Heart left ventricle (tissue), 16 donors: ENCODE results near the gene NBL1. TPM values are rescaled to one million over a fixed set of nuclear protein-coding genes. Genes with fewer than 3 reads are reported as not detected.

Experiments used
- ATAC-seq, 4 donors: fragments of 200-7000 bp; cut with Tn5 transposase; one replicate each; pipeline ENCODE4 v1.9.1; 2020 to 2022; ENCODE audit warnings: moderate library complexity in 4 of 4, mild to moderate bottlenecking in 3 of 4, moderate number of reproducible peaks in 1 of 4
- DNase-seq, 5 donors: peaks; one replicate each; pipeline ENCODE4 v3.0.0-alpha.2; 2020
- H3K27ac ChIP-seq, 12 donors: fragments of 200-600 bp; sonication (generic) in 4 of 12; one replicate each; pipeline versions ENCODE4 v1.5.0 to v1.8.0; 2016 to 2022; ENCODE audit warnings: mild to moderate bottlenecking in 2 of 12
- H3K27me3 ChIP-seq, 9 donors: fragments of 200-600 bp; sonication (generic) in 2 of 9; one replicate each; pipeline versions ENCODE4 v1.5.1 to v1.8.0; 2016 to 2022; ENCODE audit warnings: mild to moderate bottlenecking in 3 of 9
- H3K36me3 ChIP-seq, 9 donors: fragments of 200-600 bp; sonication (generic) in 2 of 9; one replicate each; pipeline versions ENCODE4 v1.5.0 to v1.8.0; 2018 to 2022; ENCODE audit warnings: mild to moderate bottlenecking in 2 of 9
- H3K4me1 ChIP-seq, 12 donors: fragments of 200-600 bp; sonication (generic) in 4 of 12; one replicate each; pipeline versions ENCODE4 v1.5.0 to v1.8.0; 2016 to 2022; ENCODE audit warnings: mild to moderate bottlenecking in 3 of 12
- H3K4me3 ChIP-seq, 12 donors: fragments of 200-600 bp; sonication (generic) in 4 of 12; one replicate each; pipeline versions ENCODE4 v1.5.0 to v1.8.0; 2017 to 2022; ENCODE audit warnings: mild to moderate bottlenecking in 9 of 12, moderate library complexity in 4 of 12
- H3K9me3 ChIP-seq, 12 donors: fragments of 200-600 bp; sonication (generic) in 4 of 12; one replicate each; pipeline versions ENCODE4 v1.5.0 to v1.8.0; 2016 to 2022; ENCODE audit warnings: mild to moderate bottlenecking in 1 of 12
- POLR2A ChIP-seq, 2 donors: fragments of 450-650 bp; IDR thresholded peaks; one replicate each; pipeline ENCODE4 v1.6.1; 2017; ENCODE audit warnings: antibody characterized with exemption in 2 of 2, mild to moderate bottlenecking in 2 of 2, moderate library complexity in 2 of 2
- WGBS, 4 donors: extraction: QIAGEN DNeasy Blood & Tissue Kit in 2 of 4; methylation state at CpG; one replicate each; pipeline versions ENCODE4 v1.1.5 to v1.1.7; 2013 to 2018; 5-methylcytosine and 5-hydroxymethylcytosine counted together
- intact Hi-C, 10 donors: fragments of 100-400 bp; cut with DNase I; formaldehyde crosslinking; loops; one replicate each; pipeline versions ENCODE4 v1.11.1 to v1.14.2; 2022
- polyA plus RNA-seq, 2 donors: library from polyadenylated mRNA; stranded (reverse); fragments of 200-250 nt; gene quantifications; one replicate each; pipeline ENCODE4 v1.2.3, GENCODE V29; 2013
- total RNA-seq, 9 donors: library from RNA; depleted of rRNA in 2 of 9; stranded (reverse); fragments of >200 nt in 2 of 9; fragmentation: NEBNext Ultra II Directional in 3 of 9; extraction: Animal tissue kit (Norgen Biotek cat#: 25700) in 3 of 9; gene quantifications; one replicate each; pipeline versions ENCODE4 v1.1.0 to v1.2.4, GENCODE V29; 2016 to 2023
- TF ChIP-seq, protein P1 (sequence below), 12 donors: fragments of 200-600 bp; sonication (generic) in 4 of 12; IDR thresholded peaks; one replicate each; pipeline versions ENCODE4 v1.5.0 to v1.8.0; 2018 to 2022; ENCODE audit warnings: antibody characterized with exemption in 12 of 12, mild to moderate bottlenecking in 5 of 12
- donor health status: ischemic (EF 13 %, LVEDD 7.1; RV severe dilation, severe dysfunction).
- donor health status: healthy with polysubstance abuse.
- donor health status: DM: no; HTN: yes; CAD: no.
- donor health status: DM: no; HTN: no; CAD: no.
- donor health status: ischemic (EF 25% LVEDD 6.9; RV normal size, moderate dysfunction).
- donor health status: ischemic (EF 25% LVEDD 5.7; RV mildly dilated, moderate dysfunction).
- donor health status: healthy.
- donor health status: DM: yes; HTN: yes; CAD: no.
- donor health status: ischemic (EF 35%, LVEDD 5.7; RV mildly dilated, moderate dysfunction).
- donor health status: nonischemic (EF 11% LVEDD 7.7; RV severe dilation, severe dysfunction).
- donor health status: DM: yes; HTN: yes; CAD: no.
- donor health status: PGD.
- donor health status: ischemic (EF 29% LVEDD 5.4; RV normal size, mild dysfunction).
- donor health status: nonischemic (EF 23%, LVEDD 6.1; RV moderate dilation, normal function).

The NBL1 gene
- total and polyA plus RNA-seq, 11 donors, result 19.3 to 61.4 (median 33.1) TPM

- Histone ChIP-seq H3K9me3 (no peaks in the 10 kb centered on the region), H3K4me3 (peak overlapping the region in 7 of 12 donors; percentile 20 to 46 (median 32)), H3K27me3 (peaks cover 22 to 65% (median 38%) of the 10 kb centered on the region in 9 donors), H3K27ac (no peak overlapping the region), H3K4me1 (peaks cover 0 to 14% (median 2%) of the 10 kb centered on the region in 12 donors), H3K36me3 (no peaks in the 10 kb centered on the region)
- intact Hi-C loops, result no loop called here
- DNase-seq (no peak), ATAC-seq (no peak)
- TF ChIP-seq, protein P1, sequence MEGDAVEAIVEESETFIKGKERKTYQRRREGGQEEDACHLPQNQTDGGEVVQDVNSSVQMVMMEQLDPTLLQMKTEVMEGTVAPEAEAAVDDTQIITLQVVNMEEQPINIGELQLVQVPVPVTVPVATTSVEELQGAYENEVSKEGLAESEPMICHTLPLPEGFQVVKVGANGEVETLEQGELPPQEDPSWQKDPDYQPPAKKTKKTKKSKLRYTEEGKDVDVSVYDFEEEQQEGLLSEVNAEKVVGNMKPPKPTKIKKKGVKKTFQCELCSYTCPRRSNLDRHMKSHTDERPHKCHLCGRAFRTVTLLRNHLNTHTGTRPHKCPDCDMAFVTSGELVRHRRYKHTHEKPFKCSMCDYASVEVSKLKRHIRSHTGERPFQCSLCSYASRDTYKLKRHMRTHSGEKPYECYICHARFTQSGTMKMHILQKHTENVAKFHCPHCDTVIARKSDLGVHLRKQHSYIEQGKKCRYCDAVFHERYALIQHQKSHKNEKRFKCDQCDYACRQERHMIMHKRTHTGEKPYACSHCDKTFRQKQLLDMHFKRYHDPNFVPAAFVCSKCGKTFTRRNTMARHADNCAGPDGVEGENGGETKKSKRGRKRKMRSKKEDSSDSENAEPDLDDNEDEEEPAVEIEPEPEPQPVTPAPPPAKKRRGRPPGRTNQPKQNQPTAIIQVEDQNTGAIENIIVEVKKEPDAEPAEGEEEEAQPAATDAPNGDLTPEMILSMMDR (IDR thresholded peaks at IDR 0.05), result no peak
- no peak for TF ChIP-seq POLR2A (IDR thresholded peaks at IDR 0.05)
- WGBS, 4 donors, result 0 to 2% (median 2%) methylated on average over 14 to 23 of the region's 23 CpGs
Observed at GRCh38 chr1:19665186-19665495, 21.0 kb downstream of the NBL1 start.

GRCh38 chr1:19665496-19666465 is 21.7 kb downstream of the NBL1 start:
- Histone ChIP-seq H3K36me3 (no peaks in the 10 kb centered on the region), H3K9me3 (no peaks in the 10 kb centered on the region), H3K27me3 (peaks cover 22 to 65% (median 38%) of the 10 kb centered on the region in 9 donors), H3K4me3 (peak overlapping the region in 2 of 12 donors; percentile 20 to 43), H3K4me1 (peaks cover 0 to 14% (median 1%) of the 10 kb centered on the region in 12 donors), H3K27ac (no peak overlapping the region)
- DNase-seq (no peak), ATAC-seq (no peak)
- intact Hi-C loops, result no loop called here
- 5 to 15% (median 12%) methylated on average over 49 to 84 of the region's 84 CpGs for WGBS, 4 donors
- TF ChIP-seq, protein P1 (IDR thresholded peaks at IDR 0.05), result no peak
- TF ChIP-seq POLR2A (IDR thresholded peaks at IDR 0.05), result no peak

- WGBS, 4 donors, result 70 to 84% (median 78%) methylated on average over 8 of the region's 8 CpGs
- DNase-seq, result no peak
- intact Hi-C loops, result no loop called here
- TF ChIP-seq, protein P1 (IDR thresholded peaks at IDR 0.05), result no peak
- no peak for TF ChIP-seq POLR2A (IDR thresholded peaks at IDR 0.05)
- peaks cover 0 to 14% (median 1%) of the 10 kb centered on the region in 12 donors for H3K4me1 ChIP-seq
- H3K36me3 ChIP-seq, result no peaks in the 10 kb centered on the region
- no peak overlapping the region for H3K4me3 ChIP-seq
- H3K27me3 ChIP-seq, result peaks cover 22 to 55% (median 35%) of the 10 kb centered on the region in 9 donors
- H3K27ac ChIP-seq, result no peak overlapping the region
- no peak for ATAC-seq
- no peaks in the 10 kb centered on the region for H3K9me3 ChIP-seq
Observed at GRCh38 chr1:19668888-19669287, 24.8 kb downstream of the NBL1 start.

DNA sequence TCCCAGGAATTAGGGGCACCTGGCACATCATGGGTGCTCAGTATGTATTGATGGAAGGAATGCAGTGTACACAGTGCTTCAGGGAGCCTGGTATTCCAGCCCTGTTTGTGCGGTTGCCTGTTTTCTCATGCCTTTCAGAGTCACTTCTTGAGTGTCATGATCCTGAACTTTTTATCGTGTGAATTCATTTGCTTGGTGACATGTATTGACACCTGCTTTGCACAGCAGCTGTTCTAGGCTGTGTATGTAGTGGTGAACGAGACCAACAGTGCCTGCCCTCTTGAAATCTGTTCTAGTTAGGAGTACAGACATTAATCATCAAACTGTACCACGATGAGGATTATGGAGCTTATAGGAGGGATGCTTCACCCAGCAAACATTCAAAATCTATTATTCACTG is 26.7 kb downstream of the NBL1 start:
- intact Hi-C loops, result no loop called here
- 65 to 73% (median 68%) methylated on average over 4 of the region's 4 CpGs for WGBS, 4 donors
- DNase-seq, result no peak
- Histone ChIP-seq H3K27ac (no peak overlapping the region), H3K9me3 (no peaks in the 10 kb centered on the region), H3K4me1 (no peaks in the 10 kb centered on the region), H3K36me3 (no peaks in the 10 kb centered on the region), H3K4me3 (no peak overlapping the region), H3K27me3 (peaks cover 4 to 36% (median 16%) of the 10 kb centered on the region in 9 donors)
- TF ChIP-seq POLR2A (IDR thresholded peaks at IDR 0.05), result no peak
- TF ChIP-seq, protein P1 (IDR thresholded peaks at IDR 0.05), result no peak
- ATAC-seq, result no peak
